ENCODE data around the gene DEPDC4. TPM values are rescaled to one million over a fixed set of nuclear protein-coding genes. Genes with fewer than 3 reads are reported as not detected.

The DEPDC4 gene
- polyA plus RNA-seq, 1 donor from 2014 or later = 1.2 TPM

GRCh38 chr12:100208834-100209233 lies 58.0 kb downstream of the DEPDC4 start:
- Histone ChIP-seq H2AFZ (ENCODE audit: low read depth, low read length) (no peak overlapping the region), H3F3A (ENCODE audit: insufficient read depth, low read length, poor library complexity, severe bottlenecking) (no peaks in the 10 kb centered on the region), H3K4me3 (ENCODE audit: low read length) (no peak overlapping the region), H3K27ac (ENCODE audit: low read length) (no peak overlapping the region), H3K9me3 (ENCODE audit: low read length) (no peaks in the 10 kb centered on the region), H3K4me2 (ENCODE audit: low read length) (no peak overlapping the region), H3K9me2 (ENCODE audit: insufficient read depth, low read length) (no peaks in the 10 kb centered on the region), H4K20me1 (ENCODE audit: insufficient read depth) (no peaks in the 10 kb centered on the region), H3K79me2 (replicated peaks; ENCODE audit: insufficient read depth, low read length) (no peaks in the 10 kb centered on the region), H3K9ac (ENCODE audit: low read length) (no peak overlapping the region), H3K36me3 (ENCODE audit: insufficient read depth, low read length) (peaks cover 7% of the 10 kb centered on the region), H3K27me3 (ENCODE audit: insufficient read depth, low read depth, low read length) (no peaks in the 10 kb centered on the region)
- TF ChIP-seq TAF1 (IDR thresholded peaks at IDR 0.05; ENCODE audit: low read depth) (no peak), EZH2 (IDR thresholded peaks at IDR 0.05; ENCODE audit: borderline replicate concordance, insufficient read depth, low read length, poor library complexity, severe bottlenecking) (no peak), POLR2AphosphoS5 (IDR thresholded peaks at IDR 0.05) (no peak), REST (IDR thresholded peaks at IDR 0.05; ENCODE audit: borderline replicate concordance) (no peak), EP300 (conservative IDR thresholded peaks at IDR 0.05; ENCODE audit: poor library complexity, severe bottlenecking) (no peak), RAD21 (conservative IDR thresholded peaks at IDR 0.05) (no peak), CTCF (IDR thresholded peaks at IDR 0.05; ENCODE audit: poor library complexity, severe bottlenecking) (no peak), MXI1 (conservative IDR thresholded peaks at IDR 0.05; ENCODE audit: poor library complexity, severe bottlenecking) (no peak), SMC3 (conservative IDR thresholded peaks at IDR 0.05; ENCODE audit: poor library complexity) (no peak)

- H3K9ac ChIP-seq (ENCODE audit: low read length) = no peak overlapping the region
- H3K4me3 ChIP-seq (ENCODE audit: low read length) = no peak overlapping the region
- H2AFZ ChIP-seq (ENCODE audit: low read depth, low read length) = no peak overlapping the region
- H3K4me2 ChIP-seq (ENCODE audit: low read length) = no peak overlapping the region
- H3K79me2 ChIP-seq (replicated peaks; ENCODE audit: insufficient read depth, low read length) = peaks cover 6% of the 10 kb centered on the region
- no peak overlapping the region for H3K27ac ChIP-seq (ENCODE audit: low read length)
- no peak for TF ChIP-seq REST (IDR thresholded peaks at IDR 0.05; ENCODE audit: borderline replicate concordance)
- no peak for TF ChIP-seq POLR2AphosphoS5 (IDR thresholded peaks at IDR 0.05)
- TF ChIP-seq RAD21 (conservative IDR thresholded peaks at IDR 0.05) = no peak
- TF ChIP-seq CTCF (IDR thresholded peaks at IDR 0.05; ENCODE audit: poor library complexity, severe bottlenecking) = no peak
- no peak for TF ChIP-seq SMC3 (conservative IDR thresholded peaks at IDR 0.05; ENCODE audit: poor library complexity)
- TF ChIP-seq MXI1 (conservative IDR thresholded peaks at IDR 0.05; ENCODE audit: poor library complexity, severe bottlenecking) = no peak
- no peak for TF ChIP-seq TAF1 (IDR thresholded peaks at IDR 0.05; ENCODE audit: low read depth)
- no peak for TF ChIP-seq EP300 (conservative IDR thresholded peaks at IDR 0.05; ENCODE audit: poor library complexity, severe bottlenecking)
- no peaks in the 10 kb centered on the region for H3K27me3 ChIP-seq (ENCODE audit: insufficient read depth, low read depth, low read length)
- H3K36me3 ChIP-seq (ENCODE audit: insufficient read depth, low read length) = peaks cover 3% of the 10 kb centered on the region
- no peaks in the 10 kb centered on the region for H3K9me2 ChIP-seq (ENCODE audit: insufficient read depth, low read length)
- no peaks in the 10 kb centered on the region for H3K9me3 ChIP-seq (ENCODE audit: low read length)
- H3F3A ChIP-seq (ENCODE audit: insufficient read depth, low read length, poor library complexity, severe bottlenecking) = no peaks in the 10 kb centered on the region
- no peaks in the 10 kb centered on the region for H4K20me1 ChIP-seq (ENCODE audit: insufficient read depth)
These were observed 59.6 kb downstream of the DEPDC4 start for GRCh38 chr12:100207311-100207710.

Measured in neural cell (in vitro differentiated cells).